Measurements from ENCODE around the gene WBP4. TPM values are rescaled to one million over a fixed set of nuclear protein-coding genes. Genes with fewer than 3 reads are reported as not detected.

The WBP4 gene
- 6.8 and 8.7 TPM in 2 replicates for total RNA-seq

- DNase-seq (ENCODE audit: insufficient read length, low spot score, missing footprints) = peak; percentile 94
- Histone ChIP-seq H2AFZ (ENCODE audit: low read length) (peak within 1 kb of the TSS; percentile 97), H3K4me2 (ENCODE audit: insufficient read depth, low read length) (peak within 1 kb of the TSS; percentile 88), H3K36me3 (ENCODE audit: insufficient read depth, low read length) (peaks cover 15% of the 10 kb centered on the region), H3K79me2 (ENCODE audit: insufficient read depth, low read length) (peaks cover 70% of the 10 kb centered on the region), H3K9me3 (ENCODE audit: low read depth, low read length) (no peaks in the 10 kb centered on the region), H3K4me3 (ENCODE audit: insufficient read depth, low read length) (peak within 1 kb of the TSS; percentile 89), H3K27me3 (ENCODE audit: insufficient read depth, low read length) (no peaks in the 10 kb centered on the region), H3K27ac (ENCODE audit: low read depth, low read length) (peak within 1 kb of the TSS; percentile 92), H3K4me1 (ENCODE audit: insufficient read depth, low read length) (peaks cover 46% of the 10 kb centered on the region), H4K20me1 (ENCODE audit: insufficient read depth, low read length) (peaks cover 9% of the 10 kb centered on the region)
- peak; percentile 13 for TF ChIP-seq CTCF (IDR thresholded peaks at IDR 0.05; ENCODE audit: extremely low read depth, low read depth, low read length)
Observed at GRCh38 chr13:41061075-41061913, at the start of gene WBP4. TSS of gene WBP4 (plus strand) at chr13:41061509. CDS start at chr13:41061674, 165 bp downstream.

GRCh38 chr13:41012536-41012935 is 48.8 kb upstream of the WBP4 start:
- Histone ChIP-seq H4K20me1 (ENCODE audit: insufficient read depth, low read length) (peaks cover 24% of the 10 kb centered on the region), H3K27me3 (ENCODE audit: insufficient read depth, low read length) (no peaks in the 10 kb centered on the region), H3K79me2 (ENCODE audit: insufficient read depth, low read length) (peaks cover 63% of the 10 kb centered on the region), H3K36me3 (ENCODE audit: insufficient read depth, low read length) (peaks cover 2% of the 10 kb centered on the region), H3K9me3 (ENCODE audit: low read depth, low read length) (no peaks in the 10 kb centered on the region), H3K27ac (ENCODE audit: low read depth, low read length) (no peak overlapping the region), H3K4me1 (ENCODE audit: insufficient read depth, low read length) (peaks cover 13% of the 10 kb centered on the region), H3K4me2 (ENCODE audit: insufficient read depth, low read length) (no peak overlapping the region), H2AFZ (ENCODE audit: low read length) (no peak overlapping the region), H3K4me3 (ENCODE audit: insufficient read depth, low read length) (no peak overlapping the region)
- no peak for DNase-seq (ENCODE audit: insufficient read length, low spot score, missing footprints)
- no peak for TF ChIP-seq CTCF (IDR thresholded peaks at IDR 0.05; ENCODE audit: extremely low read depth, low read depth, low read length)

GRCh38 chr13:41013835-41014234 is 47.5 kb upstream of the WBP4 start:
- Histone ChIP-seq H2AFZ (ENCODE audit: low read length) (no peak overlapping the region), H3K27me3 (ENCODE audit: insufficient read depth, low read length) (no peaks in the 10 kb centered on the region), H3K79me2 (ENCODE audit: insufficient read depth, low read length) (peaks cover 68% of the 10 kb centered on the region), H3K9me3 (ENCODE audit: low read depth, low read length) (no peaks in the 10 kb centered on the region), H3K27ac (ENCODE audit: low read depth, low read length) (no peak overlapping the region), H3K36me3 (ENCODE audit: insufficient read depth, low read length) (peaks cover 2% of the 10 kb centered on the region), H3K4me3 (ENCODE audit: insufficient read depth, low read length) (no peak overlapping the region), H3K4me2 (ENCODE audit: insufficient read depth, low read length) (no peak overlapping the region), H4K20me1 (ENCODE audit: insufficient read depth, low read length) (peaks cover 13% of the 10 kb centered on the region), H3K4me1 (ENCODE audit: insufficient read depth, low read length) (peaks cover 4% of the 10 kb centered on the region)
- DNase-seq (ENCODE audit: insufficient read length, low spot score, missing footprints) = no peak
- TF ChIP-seq CTCF (IDR thresholded peaks at IDR 0.05; ENCODE audit: extremely low read depth, low read depth, low read length) = no peak

GRCh38 chr13:41015920-41016319 is 45.4 kb upstream of the WBP4 start:
- peaks cover 2% of the 10 kb centered on the region for H3K36me3 ChIP-seq (ENCODE audit: insufficient read depth, low read length)
- H3K9me3 ChIP-seq (ENCODE audit: low read depth, low read length) = no peaks in the 10 kb centered on the region
- H2AFZ ChIP-seq (ENCODE audit: low read length) = no peak overlapping the region
- H3K79me2 ChIP-seq (ENCODE audit: insufficient read depth, low read length) = peaks cover 78% of the 10 kb centered on the region
- DNase-seq (ENCODE audit: insufficient read length, low spot score, missing footprints) = no peak
- no peak for TF ChIP-seq CTCF (IDR thresholded peaks at IDR 0.05; ENCODE audit: extremely low read depth, low read depth, low read length)
- no peak overlapping the region for H3K4me3 ChIP-seq (ENCODE audit: insufficient read depth, low read length)
- peaks cover 11% of the 10 kb centered on the region for H3K4me1 ChIP-seq (ENCODE audit: insufficient read depth, low read length)
- H3K27ac ChIP-seq (ENCODE audit: low read depth, low read length) = no peak overlapping the region
- no peaks in the 10 kb centered on the region for H3K27me3 ChIP-seq (ENCODE audit: insufficient read depth, low read length)
- peaks cover 13% of the 10 kb centered on the region for H4K20me1 ChIP-seq (ENCODE audit: insufficient read depth, low read length)
- no peak overlapping the region for H3K4me2 ChIP-seq (ENCODE audit: insufficient read depth, low read length)
